HCT116 (cell line): ENCODE results near the gene PDCD1LG2. TPM values are rescaled to one million over a fixed set of nuclear protein-coding genes. Genes with fewer than 3 reads are reported as not detected.

Source experiments
- ATAC-seq: fragments of 200-7000 bp; cut with Tn5 transposase; 2 replicates; pipeline ENCODE4 v1.9.1; 2020; ENCODE audit warnings: mild to moderate bottlenecking, moderate library complexity
- BruUV-seq: library from RNA; stranded (reverse); fragments of 400-500 nt; replicated peaks from 2 replicates; lab custom pipeline; 2021; lab: Mats Ljungman, UMichigan
- CTCF ChIA-PET: fragments of 300-600 bp; sonication (Branson Sonifier 250); formaldehyde crosslinking; loops from one replicate; lab custom pipeline; 2021; ENCODE audit warnings: antibody characterized with exemption; lab: Charles Lee
- POLR2A ChIA-PET: fragments of 300-600, 350-600 bp; sonication (Branson Sonifier 250); formaldehyde crosslinking; loops from one replicate; lab custom pipeline; 2021; ENCODE audit warnings: antibody characterized with exemption; lab: Charles Lee
- RAD21 ChIA-PET, 2 experiments: fragments of 300-600 bp; sonication (Branson Sonifier 250); formaldehyde crosslinking; loops; one replicate each; lab custom pipeline; 2023; ENCODE audit warnings: low total read pairs in 2 of 2; ENCODE audit not compliant: uncharacterized antibody in 2 of 2, unreplicated experiment in 2 of 2, low non-redundant PET in 1 of 2; lab: Charles Lee
- DNase-seq: peaks from one replicate; pipeline ENCODE4 v3.0.0-alpha.2; 2010; ENCODE audit warnings: low read depth, low spot score
- H2AFZ ChIP-seq: fragments of 200-600 bp; shearing (Covaris generic), sonication (generic); 2 replicates; pipeline ENCODE4 v1.6.1; 2017; ENCODE audit warnings: low read depth, mixed run types, mixed read lengths, antibody characterized with exemption, low read length; ENCODE audit not compliant: poor library complexity, severe bottlenecking
- H3K27ac ChIP-seq: 2 replicates; pipeline ENCODE4 v1.5.1; 2012; ENCODE audit warnings: low read depth, low read length
- H3K27me3 ChIP-seq: fragments of 200-600 bp; sonication (generic); 2 replicates; pipeline ENCODE4 v1.6.1; 2016; ENCODE audit warnings: mixed run types, low read length, mixed read lengths; ENCODE audit not compliant: insufficient read depth
- H3K36me3 ChIP-seq, 2 experiments: fragments of 200-500 bp in 1 of 2; fragments of 200-600 bp in 1 of 2; sonication (Bioruptor generic) in 1 of 2; sonication (generic) in 1 of 2; 2 replicates each; pipeline versions ENCODE4 v1.5.1 to v1.6.1; 2014 to 2016; ENCODE audit warnings: low read length in 2 of 2, inconsistent platforms in 1 of 2, mixed read lengths in 1 of 2, mixed run types in 1 of 2; ENCODE audit not compliant: insufficient read depth in 2 of 2, control insufficient read depth in 1 of 2
- H3K4me1 ChIP-seq, 2 experiments: fragments of 200-600 bp in 1 of 2; sonication (generic) in 1 of 2; 2 replicates each; pipeline versions ENCODE4 v1.5.1 to v1.6.1; 2012 to 2017; ENCODE audit warnings: low read length in 2 of 2, inconsistent platforms in 1 of 2, mild to moderate bottlenecking in 1 of 2, mixed read lengths in 1 of 2, mixed run types in 1 of 2, moderate library complexity in 1 of 2; ENCODE audit not compliant: insufficient read depth in 2 of 2, control insufficient read depth in 1 of 2
- H3K4me2 ChIP-seq: fragments of 200-600 bp; sonication (generic); 2 replicates; pipeline ENCODE4 v1.6.1; 2017; ENCODE audit warnings: mixed run types, low read length, mixed read lengths
- H3K4me3 ChIP-seq, 2 experiments: fragments of 200-600 bp in 1 of 2; sonication (generic) in 1 of 2; replicated peaks in 1 of 2; 2 replicates each; pipeline ENCODE4 v1.5.1; 2011 to 2016; ENCODE audit warnings: low read length in 2 of 2, control low read depth in 1 of 2, low read depth in 1 of 2, mild to moderate bottlenecking in 1 of 2, mixed read lengths in 1 of 2, mixed run types in 1 of 2
- H3K79me2 ChIP-seq: fragments of 200-600 bp; sonication (generic); 2 replicates; pipeline ENCODE4 v1.6.1; 2017; ENCODE audit warnings: mild to moderate bottlenecking, mixed run types, low read length, moderate library complexity, mixed read lengths; ENCODE audit not compliant: insufficient read depth
- H3K9ac ChIP-seq: fragments of 200-600 bp; sonication (generic); 2 replicates; pipeline ENCODE4 v1.6.1; 2016; ENCODE audit warnings: low read length, mixed read lengths
- H3K9me2 ChIP-seq: fragments of 200-600 bp; sonication (generic), shearing (Covaris generic); 2 replicates; pipeline ENCODE4 v1.6.1; 2017; ENCODE audit warnings: mixed run types, mild to moderate bottlenecking, moderate library complexity; ENCODE audit not compliant: insufficient read depth
- H3K9me3 ChIP-seq, 2 experiments: fragments of 200-500 bp in 1 of 2; fragments of 200-600 bp in 1 of 2; sonication (Bioruptor generic) in 1 of 2; sonication (generic) in 1 of 2; 2 replicates each; pipeline ENCODE4 v1.6.1; 2014 to 2017; ENCODE audit warnings: low read length in 2 of 2, mixed read lengths in 2 of 2, inconsistent platforms in 1 of 2, low read depth in 1 of 2, mild to moderate bottlenecking in 1 of 2, mixed run types in 1 of 2, moderate library complexity in 1 of 2; ENCODE audit not compliant: control insufficient read depth in 1 of 2, insufficient read depth in 1 of 2
- H4K20me1 ChIP-seq: fragments of 200-600 bp; sonication (generic), shearing (Covaris generic); 2 replicates; pipeline ENCODE4 v1.6.1; 2017; ENCODE audit warnings: mixed run types, mild to moderate bottlenecking, moderate library complexity; ENCODE audit not compliant: insufficient read depth
- CBX3 ChIP-seq: IDR thresholded peaks from 2 replicates; pipeline ENCODE4 v1.6.1; 2012; ENCODE audit warnings: low read depth
- CEBPB ChIP-seq: IDR thresholded peaks from 2 replicates; pipeline ENCODE4 v1.6.1; 2012; ENCODE audit warnings: low read depth
- EGR1 ChIP-seq: IDR thresholded peaks from 2 replicates; pipeline ENCODE4 v1.6.1; 2012; ENCODE audit warnings: low read depth
- ELF1 ChIP-seq: IDR thresholded peaks from 2 replicates; pipeline ENCODE4 v1.6.1; 2012; ENCODE audit warnings: low read depth, borderline replicate concordance
- EZH2 ChIP-seq: fragments of 200-600 bp; sonication (generic); IDR thresholded peaks from 2 replicates; pipeline ENCODE4 v1.6.1; 2017; ENCODE audit warnings: antibody characterized with exemption, mixed run types
- EZH2phosphoT487 ChIP-seq: fragments of 200-600 bp; IDR thresholded peaks from 2 replicates; pipeline ENCODE4 v1.6.1; 2018; ENCODE audit warnings: antibody characterized with exemption, borderline replicate concordance
- FOSL1 ChIP-seq: IDR thresholded peaks from 2 replicates; pipeline ENCODE4 v1.6.1; 2012; ENCODE audit warnings: low read depth
- POLR2A ChIP-seq: IDR thresholded peaks from 2 replicates; pipeline ENCODE4 v1.7.0; 2011; ENCODE audit warnings: borderline replicate concordance; ENCODE audit not compliant: insufficient read depth, insufficient read length; ENCODE audit errors: extremely low read depth
- POLR2AphosphoS5 ChIP-seq: IDR thresholded peaks from 2 replicates; pipeline ENCODE4 v1.6.1; 2011; ENCODE audit warnings: mild to moderate bottlenecking, low read depth, low read length, moderate library complexity
- SIN3A ChIP-seq: IDR thresholded peaks from 2 replicates; pipeline ENCODE4 v1.6.1; 2012; ENCODE audit warnings: low read depth
- SP1 ChIP-seq: IDR thresholded peaks from 2 replicates; pipeline ENCODE4 v1.6.1; 2012; ENCODE audit warnings: low read depth
- SRF ChIP-seq: IDR thresholded peaks from 2 replicates; pipeline ENCODE4 v1.6.1; 2012; ENCODE audit warnings: low read depth
- YY1 ChIP-seq: IDR thresholded peaks from 2 replicates; pipeline ENCODE4 v1.6.1; 2011; ENCODE audit warnings: low read length, low read depth, moderate library complexity, mild to moderate bottlenecking; ENCODE audit not compliant: insufficient replicate concordance; ENCODE audit errors: extremely low read depth
- ZFX ChIP-seq: fragments of 450-650 bp; IDR thresholded peaks from 2 replicates; pipeline ENCODE4 v1.6.1; 2017
- ZNF274 ChIP-seq: fragments of 200-500 bp; sonication (Bioruptor generic); IDR thresholded peaks from 2 replicates; pipeline ENCODE4 v1.6.1; 2014; ENCODE audit warnings: mild to moderate bottlenecking, low read depth, low read length, inconsistent platforms
- intact Hi-C: fragments of 100-400 bp; cut with micrococcal nuclease; formaldehyde crosslinking; loops from 2 replicates; pipeline ENCODE4 v1.10.0; 2022
- total RNA-seq: library from RNA; stranded (reverse); gene quantifications from one replicate; pipeline ENCODE4 v1.2.1, GENCODE V29; 2021; ENCODE audit not compliant: unreplicated experiment
- TF ChIP-seq, protein P1 (sequence below): IDR thresholded peaks from 2 replicates; pipeline ENCODE4 v1.6.1; 2012; ENCODE audit warnings: low read depth
- TF ChIP-seq, protein P2 (sequence below): IDR thresholded peaks from 2 replicates; pipeline ENCODE4 v1.6.1; 2012
- TF ChIP-seq, protein P3 (sequence below): IDR thresholded peaks from 2 replicates; pipeline ENCODE4 v1.6.1; 2011; ENCODE audit warnings: mild to moderate bottlenecking, low read length, moderate library complexity; ENCODE audit not compliant: insufficient replicate concordance; ENCODE audit errors: extremely low read depth
- TF ChIP-seq, protein P4 (sequence below), 3 experiments: fragments of 200-600 bp in 1 of 3; sonication (generic) in 1 of 3; IDR thresholded peaks in 2 of 3; conservative IDR thresholded peaks in 1 of 3; 2 replicates each; pipeline ENCODE4 v1.5.1; 2012 to 2017; ENCODE audit warnings: low read depth in 2 of 3, low read length in 2 of 3, antibody characterized with exemption in 1 of 3, borderline replicate concordance in 1 of 3, control low read depth in 1 of 3, mild to moderate bottlenecking in 1 of 3, mixed read lengths in 1 of 3, mixed run types in 1 of 3, moderate library complexity in 1 of 3; ENCODE audit not compliant: insufficient read depth in 1 of 3
- TF ChIP-seq, protein P5 (sequence below): IDR thresholded peaks from 2 replicates; pipeline ENCODE4 v1.6.1; 2012

PDCD1LG2 gene
- total RNA-seq, 1 experiment from 2014 or later, result not detected

DNA sequence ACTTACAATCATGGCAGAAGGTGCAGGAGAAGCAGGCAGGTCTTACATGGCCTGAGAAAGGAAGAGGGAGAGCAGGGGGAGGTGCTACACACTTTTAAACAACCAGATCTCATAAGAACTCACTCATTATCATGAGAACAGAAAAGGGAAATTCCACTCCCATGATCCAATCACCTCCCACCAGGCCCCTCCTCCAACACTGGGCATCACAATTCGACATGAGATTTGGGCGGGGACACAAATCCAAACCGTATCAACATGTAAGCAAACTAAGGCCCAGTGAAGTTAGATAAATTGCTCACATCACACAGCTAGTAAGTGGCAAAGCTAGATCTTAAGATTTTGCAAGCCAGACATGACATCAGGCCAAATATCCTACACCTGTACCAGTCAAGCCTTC, 70.3 kb downstream of the PDCD1LG2 start:
- intact Hi-C loops, result no loop called here
- RAD21 ChIA-PET, result no interaction called here
- Histone ChIP-seq H4K20me1 (no peaks in the 10 kb centered on the region), H3K79me2 (no peaks in the 10 kb centered on the region), H3K4me3 (no peak overlapping the region), H3K4me1 (no peaks in the 10 kb centered on the region), H2AFZ (no peak overlapping the region), H3K4me2 (no peak overlapping the region), H3K27me3 (no peaks in the 10 kb centered on the region), H3K27ac (no peak overlapping the region), H3K9ac (no peak overlapping the region), H3K9me2 (no peaks in the 10 kb centered on the region), H3K36me3 (no peaks in the 10 kb centered on the region), H3K9me3 (no peaks in the 10 kb centered on the region)
- DNase-seq (no peak), ATAC-seq (no peak)
- POLR2A ChIA-PET, result no interaction called here
- no peak for TF ChIP-seq ZFX
- no peak for TF ChIP-seq POLR2A
- TF ChIP-seq EZH2phosphoT487, result no peak
- TF ChIP-seq, protein P1, sequence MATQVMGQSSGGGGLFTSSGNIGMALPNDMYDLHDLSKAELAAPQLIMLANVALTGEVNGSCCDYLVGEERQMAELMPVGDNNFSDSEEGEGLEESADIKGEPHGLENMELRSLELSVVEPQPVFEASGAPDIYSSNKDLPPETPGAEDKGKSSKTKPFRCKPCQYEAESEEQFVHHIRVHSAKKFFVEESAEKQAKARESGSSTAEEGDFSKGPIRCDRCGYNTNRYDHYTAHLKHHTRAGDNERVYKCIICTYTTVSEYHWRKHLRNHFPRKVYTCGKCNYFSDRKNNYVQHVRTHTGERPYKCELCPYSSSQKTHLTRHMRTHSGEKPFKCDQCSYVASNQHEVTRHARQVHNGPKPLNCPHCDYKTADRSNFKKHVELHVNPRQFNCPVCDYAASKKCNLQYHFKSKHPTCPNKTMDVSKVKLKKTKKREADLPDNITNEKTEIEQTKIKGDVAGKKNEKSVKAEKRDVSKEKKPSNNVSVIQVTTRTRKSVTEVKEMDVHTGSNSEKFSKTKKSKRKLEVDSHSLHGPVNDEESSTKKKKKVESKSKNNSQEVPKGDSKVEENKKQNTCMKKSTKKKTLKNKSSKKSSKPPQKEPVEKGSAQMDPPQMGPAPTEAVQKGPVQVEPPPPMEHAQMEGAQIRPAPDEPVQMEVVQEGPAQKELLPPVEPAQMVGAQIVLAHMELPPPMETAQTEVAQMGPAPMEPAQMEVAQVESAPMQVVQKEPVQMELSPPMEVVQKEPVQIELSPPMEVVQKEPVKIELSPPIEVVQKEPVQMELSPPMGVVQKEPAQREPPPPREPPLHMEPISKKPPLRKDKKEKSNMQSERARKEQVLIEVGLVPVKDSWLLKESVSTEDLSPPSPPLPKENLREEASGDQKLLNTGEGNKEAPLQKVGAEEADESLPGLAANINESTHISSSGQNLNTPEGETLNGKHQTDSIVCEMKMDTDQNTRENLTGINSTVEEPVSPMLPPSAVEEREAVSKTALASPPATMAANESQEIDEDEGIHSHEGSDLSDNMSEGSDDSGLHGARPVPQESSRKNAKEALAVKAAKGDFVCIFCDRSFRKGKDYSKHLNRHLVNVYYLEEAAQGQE, result no peak
- no peak for TF ChIP-seq EZH2
- TF ChIP-seq, protein P2, sequence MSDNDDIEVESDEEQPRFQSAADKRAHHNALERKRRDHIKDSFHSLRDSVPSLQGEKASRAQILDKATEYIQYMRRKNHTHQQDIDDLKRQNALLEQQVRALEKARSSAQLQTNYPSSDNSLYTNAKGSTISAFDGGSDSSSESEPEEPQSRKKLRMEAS, result no peak
- no peak for TF ChIP-seq SP1
- no peak for TF ChIP-seq SRF
- no peak for TF ChIP-seq ELF1
- TF ChIP-seq CBX3, result no peak
- TF ChIP-seq YY1, result no peak
- TF ChIP-seq, protein P3, sequence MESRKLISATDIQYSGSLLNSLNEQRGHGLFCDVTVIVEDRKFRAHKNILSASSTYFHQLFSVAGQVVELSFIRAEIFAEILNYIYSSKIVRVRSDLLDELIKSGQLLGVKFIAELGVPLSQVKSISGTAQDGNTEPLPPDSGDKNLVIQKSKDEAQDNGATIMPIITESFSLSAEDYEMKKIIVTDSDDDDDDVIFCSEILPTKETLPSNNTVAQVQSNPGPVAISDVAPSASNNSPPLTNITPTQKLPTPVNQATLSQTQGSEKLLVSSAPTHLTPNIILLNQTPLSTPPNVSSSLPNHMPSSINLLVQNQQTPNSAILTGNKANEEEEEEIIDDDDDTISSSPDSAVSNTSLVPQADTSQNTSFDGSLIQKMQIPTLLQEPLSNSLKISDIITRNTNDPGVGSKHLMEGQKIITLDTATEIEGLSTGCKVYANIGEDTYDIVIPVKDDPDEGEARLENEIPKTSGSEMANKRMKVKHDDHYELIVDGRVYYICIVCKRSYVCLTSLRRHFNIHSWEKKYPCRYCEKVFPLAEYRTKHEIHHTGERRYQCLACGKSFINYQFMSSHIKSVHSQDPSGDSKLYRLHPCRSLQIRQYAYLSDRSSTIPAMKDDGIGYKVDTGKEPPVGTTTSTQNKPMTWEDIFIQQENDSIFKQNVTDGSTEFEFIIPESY, result no peak
- no peak for TF ChIP-seq CEBPB
- no peak for TF ChIP-seq ZNF274
- TF ChIP-seq, protein P4, sequence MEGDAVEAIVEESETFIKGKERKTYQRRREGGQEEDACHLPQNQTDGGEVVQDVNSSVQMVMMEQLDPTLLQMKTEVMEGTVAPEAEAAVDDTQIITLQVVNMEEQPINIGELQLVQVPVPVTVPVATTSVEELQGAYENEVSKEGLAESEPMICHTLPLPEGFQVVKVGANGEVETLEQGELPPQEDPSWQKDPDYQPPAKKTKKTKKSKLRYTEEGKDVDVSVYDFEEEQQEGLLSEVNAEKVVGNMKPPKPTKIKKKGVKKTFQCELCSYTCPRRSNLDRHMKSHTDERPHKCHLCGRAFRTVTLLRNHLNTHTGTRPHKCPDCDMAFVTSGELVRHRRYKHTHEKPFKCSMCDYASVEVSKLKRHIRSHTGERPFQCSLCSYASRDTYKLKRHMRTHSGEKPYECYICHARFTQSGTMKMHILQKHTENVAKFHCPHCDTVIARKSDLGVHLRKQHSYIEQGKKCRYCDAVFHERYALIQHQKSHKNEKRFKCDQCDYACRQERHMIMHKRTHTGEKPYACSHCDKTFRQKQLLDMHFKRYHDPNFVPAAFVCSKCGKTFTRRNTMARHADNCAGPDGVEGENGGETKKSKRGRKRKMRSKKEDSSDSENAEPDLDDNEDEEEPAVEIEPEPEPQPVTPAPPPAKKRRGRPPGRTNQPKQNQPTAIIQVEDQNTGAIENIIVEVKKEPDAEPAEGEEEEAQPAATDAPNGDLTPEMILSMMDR (IDR thresholded peaks at IDR 0.05 in 2 of 3, conservative IDR thresholded peaks at IDR 0.05 in 1 of 3; ENCODE audit: borderline replicate concordance in 1 of 3, insufficient read depth in 1 of 3, low read depth in 2 of 3, low read length in 2 of 3), result no peak
- no peak for TF ChIP-seq EGR1
- TF ChIP-seq, protein P5, sequence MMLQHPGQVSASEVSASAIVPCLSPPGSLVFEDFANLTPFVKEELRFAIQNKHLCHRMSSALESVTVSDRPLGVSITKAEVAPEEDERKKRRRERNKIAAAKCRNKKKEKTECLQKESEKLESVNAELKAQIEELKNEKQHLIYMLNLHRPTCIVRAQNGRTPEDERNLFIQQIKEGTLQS, result no peak
- TF ChIP-seq SIN3A, result no peak
- no peak for TF ChIP-seq FOSL1
- no peak for TF ChIP-seq POLR2AphosphoS5
- CTCF ChIA-PET, result no interaction called here
- BruUV-seq, result no TSS peak
